Breast epithelium (tissue), 4 donors: ENCODE measurements around the gene OR2D2. TPM values are rescaled to one million over a fixed set of nuclear protein-coding genes. Genes with fewer than 3 reads are reported as not detected.

ENCODE experiments used
- DNase-seq, 2 donors: peaks; one replicate each; pipeline ENCODE4 v3.0.0-alpha.2; 2019; ENCODE audit warnings: low spot score in 2 of 2
- H3K27ac ChIP-seq, 2 donors: fragments of 200-600 bp; sonication (generic) in 1 of 2; one replicate each; pipeline ENCODE4 v1.5.1; 2016 to 2019; ENCODE audit warnings: mild to moderate bottlenecking in 1 of 2
- H3K27me3 ChIP-seq, 2 donors: fragments of 200-600 bp; sonication (generic) in 1 of 2; one replicate each; pipeline versions ENCODE4 v1.5.1 to v1.6.0; 2017 to 2019; ENCODE audit warnings: control low read depth in 1 of 2, mild to moderate bottlenecking in 1 of 2
- H3K36me3 ChIP-seq: fragments of 200-600 bp; one replicate; pipeline ENCODE4 v1.5.1; 2019
- H3K4me1 ChIP-seq, 2 donors: fragments of 200-600 bp; sonication (generic); one replicate each; pipeline ENCODE4 v1.5.1; 2016 to 2019; ENCODE audit warnings: control low read depth in 1 of 2
- H3K4me3 ChIP-seq, 3 donors: fragments of 200-600 bp; sonication (generic); 1 replicate in 2 of 3; 2 replicates in 1 of 3; pipeline ENCODE4 v1.5.1; 2016 to 2019; ENCODE audit warnings: mild to moderate bottlenecking in 3 of 3, moderate library complexity in 2 of 3
- H3K9me3 ChIP-seq, 2 donors: fragments of 200-600 bp; sonication (generic) in 1 of 2; one replicate each; pipeline ENCODE4 v1.5.1; 2016 to 2019; ENCODE audit warnings: control low read depth in 1 of 2
- POLR2A ChIP-seq: fragments of 450-650 bp; IDR thresholded peaks from one replicate; pipeline ENCODE4 v1.6.1; 2016; ENCODE audit warnings: antibody characterized with exemption, mild to moderate bottlenecking, moderate library complexity
- POLR2AphosphoS5 ChIP-seq, 3 donors: sonication (generic); formaldehyde crosslinking; IDR thresholded peaks; one replicate each; pipeline ENCODE4 v1.6.1; 2017; ENCODE audit warnings: antibody characterized with exemption in 3 of 3
- intact Hi-C: fragments of 100-400 bp; cut with DNase I; formaldehyde crosslinking; loops from one replicate; pipeline ENCODE4 v1.15.1; 2023; ENCODE audit warnings: low total_unique reads
- total RNA-seq, 3 donors: library from RNA; depleted of rRNA; stranded (reverse); fragments of >200 nt; gene quantifications; one replicate each; pipeline ENCODE4 v1.1.0, GENCODE V29; 2016
- TF ChIP-seq, protein P1 (sequence below), 3 donors: fragments of 450-650 bp; IDR thresholded peaks; one replicate each; pipeline ENCODE4 v1.5.1; 2016 to 2017; ENCODE audit warnings: antibody characterized with exemption in 3 of 3, mild to moderate bottlenecking in 3 of 3, moderate library complexity in 3 of 3

OR2D2 gene
- total RNA-seq, 3 donors from 2014 or later, result 0.44 to 0.66 TPM; not detected in 1

- Histone ChIP-seq H3K36me3 (no peaks in the 10 kb centered on the region), H3K9me3 (no peaks in the 10 kb centered on the region), H3K27ac (no peak overlapping the region), H3K27me3 (no peaks in the 10 kb centered on the region), H3K4me1 (no peaks in the 10 kb centered on the region), H3K4me3 (no peak overlapping the region)
- intact Hi-C loops, result no loop called here
- TF ChIP-seq POLR2AphosphoS5 (IDR thresholded peaks at IDR 0.05) (no peak), POLR2A (no peak)
- TF ChIP-seq, protein P1, sequence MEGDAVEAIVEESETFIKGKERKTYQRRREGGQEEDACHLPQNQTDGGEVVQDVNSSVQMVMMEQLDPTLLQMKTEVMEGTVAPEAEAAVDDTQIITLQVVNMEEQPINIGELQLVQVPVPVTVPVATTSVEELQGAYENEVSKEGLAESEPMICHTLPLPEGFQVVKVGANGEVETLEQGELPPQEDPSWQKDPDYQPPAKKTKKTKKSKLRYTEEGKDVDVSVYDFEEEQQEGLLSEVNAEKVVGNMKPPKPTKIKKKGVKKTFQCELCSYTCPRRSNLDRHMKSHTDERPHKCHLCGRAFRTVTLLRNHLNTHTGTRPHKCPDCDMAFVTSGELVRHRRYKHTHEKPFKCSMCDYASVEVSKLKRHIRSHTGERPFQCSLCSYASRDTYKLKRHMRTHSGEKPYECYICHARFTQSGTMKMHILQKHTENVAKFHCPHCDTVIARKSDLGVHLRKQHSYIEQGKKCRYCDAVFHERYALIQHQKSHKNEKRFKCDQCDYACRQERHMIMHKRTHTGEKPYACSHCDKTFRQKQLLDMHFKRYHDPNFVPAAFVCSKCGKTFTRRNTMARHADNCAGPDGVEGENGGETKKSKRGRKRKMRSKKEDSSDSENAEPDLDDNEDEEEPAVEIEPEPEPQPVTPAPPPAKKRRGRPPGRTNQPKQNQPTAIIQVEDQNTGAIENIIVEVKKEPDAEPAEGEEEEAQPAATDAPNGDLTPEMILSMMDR (IDR thresholded peaks at IDR 0.05), result no peak
- DNase-seq, result no peak
These were observed 8.2 kb upstream of the OR2D2 start for GRCh38 chr11:6900327-6900999.

DNA sequence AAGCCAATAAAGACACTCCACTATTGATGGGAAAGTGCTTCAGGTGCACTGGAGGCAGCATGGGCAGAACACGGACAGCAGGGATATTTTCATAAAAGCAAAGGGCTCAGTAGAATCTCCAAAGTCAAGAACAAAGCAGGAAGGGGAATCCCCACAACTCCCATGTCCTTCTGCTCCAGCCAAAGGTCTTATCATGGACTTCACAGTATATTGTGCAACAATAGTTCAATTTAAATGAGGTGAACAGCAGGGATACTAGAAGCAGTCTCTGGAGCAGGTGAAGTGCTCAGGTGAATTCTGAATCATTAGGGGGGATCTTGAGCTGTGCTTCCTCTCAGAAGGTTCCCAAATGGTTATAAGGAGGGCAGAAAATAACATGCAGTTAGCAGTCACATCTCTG is 6.6 kb upstream of the OR2D2 start:
- TF ChIP-seq, protein P1 (IDR thresholded peaks at IDR 0.05), result no peak
- TF ChIP-seq POLR2AphosphoS5 (IDR thresholded peaks at IDR 0.05), result no peak
- no peak for TF ChIP-seq POLR2A
- Histone ChIP-seq H3K36me3 (no peaks in the 10 kb centered on the region), H3K9me3 (no peaks in the 10 kb centered on the region), H3K27me3 (no peaks in the 10 kb centered on the region), H3K27ac (no peak overlapping the region), H3K4me1 (no peaks in the 10 kb centered on the region), H3K4me3 (no peak overlapping the region)
- DNase-seq, result no peak
- intact Hi-C loops, result no loop called here

DNA sequence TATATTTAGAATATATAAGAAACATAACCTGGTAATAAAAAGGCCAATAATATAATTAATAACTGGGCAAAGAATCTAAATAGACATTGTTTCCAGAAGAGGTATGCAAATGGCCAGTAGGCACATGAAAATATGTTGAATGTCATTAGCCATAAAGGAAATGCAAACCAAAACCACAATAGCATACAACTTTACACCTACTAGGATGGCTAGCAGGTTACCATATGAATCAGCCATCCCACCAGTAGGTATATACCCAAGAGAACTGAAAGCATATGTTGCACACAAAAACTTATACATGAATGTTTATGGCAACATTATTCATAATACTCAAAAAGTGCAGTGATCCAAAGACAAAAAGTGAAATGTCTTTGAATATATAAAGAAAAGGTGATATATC is 2.7 kb upstream of the OR2D2 start:
- H3K36me3 ChIP-seq, result no peaks in the 10 kb centered on the region
- H3K27me3 ChIP-seq, result no peaks in the 10 kb centered on the region
- no peak overlapping the region for H3K27ac ChIP-seq
- H3K4me1 ChIP-seq, result no peaks in the 10 kb centered on the region
- intact Hi-C loops, result no loop called here
- H3K9me3 ChIP-seq, result no peaks in the 10 kb centered on the region
- no peak overlapping the region for H3K4me3 ChIP-seq
- no peak for DNase-seq
- no peak for TF ChIP-seq POLR2A
- TF ChIP-seq POLR2AphosphoS5 (IDR thresholded peaks at IDR 0.05), result no peak
- TF ChIP-seq, protein P1 (IDR thresholded peaks at IDR 0.05), result no peak

GRCh38 chr11:6894097-6894496 is 1.8 kb upstream of the OR2D2 start:
- Histone ChIP-seq H3K36me3 (no peaks in the 10 kb centered on the region), H3K4me3 (no peak overlapping the region), H3K9me3 (peaks cover 0 to under 1% of the 10 kb centered on the region in 2 donors), H3K27me3 (no peaks in the 10 kb centered on the region), H3K4me1 (no peaks in the 10 kb centered on the region), H3K27ac (no peak overlapping the region)
- TF ChIP-seq POLR2A (no peak), POLR2AphosphoS5 (IDR thresholded peaks at IDR 0.05) (no peak)
- TF ChIP-seq, protein P1 (IDR thresholded peaks at IDR 0.05), result no peak
- DNase-seq, result no peak
- intact Hi-C loops, result no loop called here

DNA sequence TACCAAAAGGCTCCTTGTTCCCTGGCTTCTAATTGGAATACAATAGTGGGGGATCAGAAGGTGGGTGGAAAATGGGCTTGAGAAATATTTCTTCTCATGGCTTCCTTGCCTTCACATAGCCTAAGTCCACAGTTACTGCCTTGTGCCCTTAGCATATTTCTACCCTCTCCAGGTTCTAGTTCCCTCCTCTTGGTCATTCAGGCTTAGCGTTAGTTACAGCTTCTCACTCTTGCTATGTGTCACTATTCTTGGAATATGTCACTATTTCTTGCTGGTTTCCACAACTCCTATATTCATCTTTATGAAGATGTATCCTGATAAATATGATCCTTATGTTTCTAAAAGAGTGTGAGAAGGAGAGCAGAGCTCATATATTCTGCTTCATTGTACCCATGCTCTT is 2.5 kb downstream of the OR2D2 start:
- TF ChIP-seq, protein P1 (IDR thresholded peaks at IDR 0.05), result no peak
- TF ChIP-seq POLR2A, result no peak
- TF ChIP-seq POLR2AphosphoS5 (IDR thresholded peaks at IDR 0.05), result no peak
- intact Hi-C loops, result no loop called here
- Histone ChIP-seq H3K36me3 (no peaks in the 10 kb centered on the region), H3K27me3 (no peaks in the 10 kb centered on the region), H3K4me3 (no peak overlapping the region), H3K27ac (no peak overlapping the region), H3K4me1 (no peaks in the 10 kb centered on the region), H3K9me3 (peaks cover 0 to 5% of the 10 kb centered on the region in 2 donors)
- DNase-seq, result no peak
